RWPE1 (cell line): ENCODE results near the gene SLF1.
A peak's percentile ranks its signal among the peaks of the same experiment; 100 is the strongest.

Experiments used
- CTCF ChIA-PET: fragments of 350-600 bp; sonication (Branson Sonifier 250); formaldehyde crosslinking; extraction: SDS; loops from one replicate; lab custom pipeline; 2021; lab: Yijun Ruan, JAX
- POLR2A ChIA-PET: fragments of 400-600 bp; formaldehyde crosslinking; extraction: SDS; loops from one replicate; lab custom pipeline; 2020; ENCODE audit warnings: antibody characterized with exemption; ENCODE audit not compliant: low non-redundant PET; lab: Yijun Ruan, JAX
- DNase-seq: peaks from one replicate; pipeline ENCODE4 v3.0.0; 2012; ENCODE audit warnings: low spot score
- H3K27ac ChIP-seq: fragments of 450-650 bp; 2 replicates; pipeline ENCODE4 v1.5.1; 2017
- CTCF ChIP-seq: fragments of 450-650 bp; conservative IDR thresholded peaks from 2 replicates; pipeline ENCODE4 v1.5.1; 2017; ENCODE audit warnings: low read depth, mild to moderate bottlenecking

The SLF1 gene

GRCh38 chr5:94613583-94613982 is 4.9 kb upstream of the SLF1 start:
- ChIA-PET POLR2A (no interaction called here), CTCF (no interaction called here)
- DNase-seq = no peak
- no peak overlapping the region for H3K27ac ChIP-seq
- no peak for TF ChIP-seq CTCF

DNA sequence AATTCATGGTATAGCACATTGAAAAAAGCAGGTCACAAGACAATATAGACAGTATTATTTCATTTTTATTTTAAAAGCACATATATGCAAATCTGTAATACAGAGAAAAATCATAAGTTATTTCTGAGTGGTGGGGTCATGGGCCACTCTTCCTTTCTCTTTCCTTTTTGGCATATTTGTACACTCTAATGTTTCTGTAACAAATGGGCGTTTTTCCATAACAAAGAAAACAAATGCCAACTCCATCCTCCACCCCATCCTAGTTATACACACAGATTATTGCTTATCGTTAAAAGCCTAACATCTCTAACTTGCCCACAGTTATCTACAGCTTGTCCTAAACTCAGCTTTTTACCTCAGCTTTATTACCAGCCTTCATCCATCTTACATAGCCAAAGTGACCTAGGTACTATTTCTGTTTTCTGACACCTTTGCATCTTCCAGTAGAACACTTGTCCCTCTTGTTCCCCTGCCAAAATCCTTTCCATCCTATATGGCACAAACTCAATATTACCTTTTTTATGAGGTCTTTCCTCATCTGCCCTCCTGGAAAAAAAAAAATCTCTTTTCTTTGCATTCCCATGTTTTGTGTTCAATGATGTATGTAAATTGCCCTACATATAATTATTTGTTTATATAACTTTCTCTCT is 4.2 kb upstream of the SLF1 start:
- no peak overlapping the region for H3K27ac ChIP-seq
- CTCF ChIA-PET = no interaction called here
- DNase-seq = no peak
- POLR2A ChIA-PET = no interaction called here
- no peak for TF ChIP-seq CTCF

- ChIA-PET POLR2A (no interaction called here), CTCF (interaction anchor here (0.6 kb wide), 2 partner anchors 230 to 790 kb away, joined by 3 read pairs; no protein-coding TSS in a partner anchor)
- DNase-seq = no peak
- no peak for TF ChIP-seq CTCF
- no peak overlapping the region for H3K27ac ChIP-seq
These were observed 2.6 kb upstream of the SLF1 start for GRCh38 chr5:94615862-94616261.

DNA sequence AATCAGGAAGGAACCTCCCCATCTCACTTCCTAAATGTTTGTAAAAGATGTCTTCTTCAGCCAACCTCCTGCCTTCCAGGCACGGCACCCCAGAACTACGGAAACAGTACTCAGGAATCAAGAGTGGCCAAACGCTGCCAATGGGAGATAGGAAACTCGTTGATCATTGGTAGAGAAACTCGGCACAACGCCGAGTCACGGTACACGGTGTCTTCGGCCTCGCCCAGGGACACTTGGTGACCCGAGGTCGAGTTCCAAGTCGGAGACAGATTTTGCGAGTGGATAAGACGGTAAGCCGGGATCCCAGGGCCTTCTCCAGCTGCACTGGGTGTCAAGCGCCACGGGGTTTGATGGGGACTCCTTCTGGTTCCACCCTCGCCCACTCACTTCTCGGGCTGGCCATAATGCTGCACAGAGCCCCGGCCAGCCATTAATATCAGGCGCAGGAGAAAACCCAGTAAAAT is 408 bp upstream of the SLF1 start:
- TF ChIP-seq CTCF = no peak
- ChIA-PET CTCF (interaction anchor here (1.2 kb wide), 1 partner anchor 93 kb away, joined by 3 read pairs; no protein-coding TSS in a partner anchor), POLR2A (no interaction called here)
- peak; percentile 61 for DNase-seq
- H3K27ac ChIP-seq = peak overlapping the region; percentile 98

DNA sequence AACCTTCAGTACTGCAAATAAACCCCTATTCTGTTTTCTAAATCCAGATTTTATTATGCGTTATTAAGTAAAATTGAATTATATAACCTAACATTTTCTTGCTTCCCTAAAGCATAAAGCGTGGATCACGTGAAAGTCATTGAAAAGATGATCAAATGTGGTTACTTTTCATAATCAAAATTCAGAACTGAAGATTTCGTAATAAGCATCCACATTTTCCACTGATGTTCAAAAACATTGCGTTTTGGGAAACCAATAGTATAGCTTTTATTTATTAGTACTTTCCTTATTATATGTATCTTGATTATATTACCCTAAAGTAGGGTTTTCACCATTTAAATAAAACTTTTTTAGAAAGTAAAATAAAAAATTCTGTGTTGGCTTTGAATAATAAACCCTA is 1.8 kb downstream of the SLF1 start:
- no peak for DNase-seq
- no peak for TF ChIP-seq CTCF
- ChIA-PET POLR2A (no interaction called here), CTCF (interaction anchor here (0.6 kb wide), 1 partner anchor 335 kb away, joined by 7 read pairs; no protein-coding TSS in a partner anchor)
- H3K27ac ChIP-seq = no peak overlapping the region

GRCh38 chr5:94621763-94622162 is 3.3 kb downstream of the SLF1 start:
- no peak for DNase-seq
- TF ChIP-seq CTCF = no peak
- POLR2A ChIA-PET = no interaction called here
- no peak overlapping the region for H3K27ac ChIP-seq
- CTCF ChIA-PET = no interaction called here
